GM10847 (cell line): ENCODE data around the gene DPY19L3.

ENCODE experiments used
- POLR2A ChIP-seq: IDR thresholded peaks from 2 replicates; pipeline ENCODE4 v1.6.1; 2011; ENCODE audit not compliant: insufficient read length; ENCODE audit errors: extremely low read depth

Gene DPY19L3

GRCh38 chr19:32459204-32459865 lies 53.8 kb downstream of the DPY19L3 start:
- no peak for TF ChIP-seq POLR2A

- no peak for TF ChIP-seq POLR2A
Measured at GRCh38 chr19:32460476-32460875, 54.9 kb downstream of the DPY19L3 start.

DNA sequence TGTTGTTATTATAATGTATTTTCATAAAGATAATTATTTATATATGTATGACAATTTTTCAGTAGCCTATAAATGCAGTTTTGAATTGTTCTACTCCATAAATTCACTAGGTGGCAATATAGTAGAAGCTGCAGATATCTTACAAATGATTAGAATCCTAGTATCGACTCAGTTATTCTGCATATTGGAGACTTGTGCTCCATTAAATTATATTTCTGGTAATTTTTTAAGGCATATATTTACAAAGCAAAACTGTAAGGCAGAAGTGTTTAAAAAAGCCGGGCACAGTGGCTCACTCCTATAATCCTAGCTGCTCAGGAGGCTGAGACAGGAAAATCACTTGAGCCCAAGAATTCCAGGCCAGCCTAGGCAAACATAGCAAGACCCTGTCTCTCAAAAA lies 58.7 kb downstream of the DPY19L3 start:
- TF ChIP-seq POLR2A = no peak

GRCh38 chr19:32465176-32465575 lies 59.6 kb downstream of the DPY19L3 start:
- TF ChIP-seq POLR2A = no peak

DNA sequence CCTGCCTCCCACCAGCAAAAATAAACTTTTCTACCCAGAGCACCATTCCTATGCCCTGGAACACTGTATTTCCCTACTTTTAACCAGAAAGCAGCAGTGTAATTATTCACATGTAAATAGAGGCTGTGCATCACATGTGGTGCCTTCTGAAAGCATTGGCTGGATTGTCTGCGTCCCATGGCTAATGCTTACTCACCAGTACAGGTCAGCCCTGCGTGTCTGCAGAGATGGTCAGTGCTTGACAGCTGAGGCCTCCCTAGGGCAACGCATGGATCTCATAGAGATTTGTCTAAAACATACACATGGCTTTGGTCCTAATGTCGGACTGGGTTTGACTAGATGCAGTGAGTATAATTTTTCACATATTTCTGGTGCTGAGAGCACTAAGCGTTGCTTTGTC lies 64.2 kb downstream of the DPY19L3 start:
- TF ChIP-seq POLR2A = no peak

DNA sequence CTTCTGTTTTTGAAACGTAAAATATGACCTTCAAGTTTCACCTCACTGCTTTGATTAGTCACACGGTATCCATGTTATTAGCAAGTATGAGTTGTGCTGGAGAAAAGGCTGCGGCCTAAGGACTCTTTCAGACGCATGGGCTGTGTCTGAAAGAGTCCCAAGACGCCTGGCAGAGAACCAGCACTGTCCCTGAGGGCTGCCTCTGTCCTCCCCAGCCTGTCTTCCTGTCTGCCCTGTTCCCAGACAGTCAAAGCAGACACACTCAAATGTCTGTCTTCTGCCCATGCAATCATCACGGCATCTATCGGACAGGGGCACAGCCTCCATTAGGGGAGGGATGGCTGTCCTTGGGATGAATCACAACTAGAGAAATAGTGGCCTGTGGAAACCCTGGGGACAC lies 65.5 kb downstream of the DPY19L3 start:
- TF ChIP-seq POLR2A = no peak

DNA sequence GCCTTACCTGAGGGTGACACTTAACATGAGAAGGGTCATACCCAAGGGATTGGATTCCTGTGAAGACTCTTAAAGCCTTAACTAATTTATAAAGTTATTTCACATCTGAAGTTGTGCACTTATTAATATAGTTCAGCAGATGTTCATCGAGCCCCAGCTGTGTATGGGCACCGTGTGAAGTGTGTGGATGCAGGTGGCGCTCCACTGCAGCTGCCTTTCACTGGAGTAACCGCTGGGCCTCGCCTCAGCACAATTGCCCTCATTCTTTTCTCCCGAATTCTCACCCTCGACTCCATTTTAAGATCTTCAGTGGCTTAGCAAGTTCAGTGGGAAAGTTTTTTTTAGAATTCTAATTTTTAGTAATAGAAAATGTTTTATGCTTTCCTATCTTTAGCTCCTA lies 66.2 kb downstream of the DPY19L3 start:
- TF ChIP-seq POLR2A = no peak

GRCh38 chr19:32475141-32476031 lies 69.8 kb downstream of the DPY19L3 start:
- no peak for TF ChIP-seq POLR2A

DNA sequence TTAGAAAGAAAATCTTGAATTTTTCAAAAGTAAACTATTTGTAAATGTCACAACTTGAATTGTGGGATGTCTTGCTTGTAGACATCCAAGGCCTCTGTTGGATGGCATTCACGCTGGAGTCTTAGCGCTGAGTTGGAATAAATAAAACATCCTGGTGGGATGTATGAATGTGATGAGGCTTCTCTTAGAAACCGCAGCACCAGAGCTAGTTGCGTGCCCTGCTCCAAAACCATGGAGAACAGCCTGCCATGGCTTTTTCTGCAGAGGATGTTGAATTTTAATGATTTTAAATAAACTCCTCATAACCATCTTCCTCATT lies 70.4 kb downstream of the DPY19L3 start:
- no peak for TF ChIP-seq POLR2A

GRCh38 chr19:32480321-32480720 lies 74.8 kb downstream of the DPY19L3 start:
- TF ChIP-seq POLR2A = no peak

DNA sequence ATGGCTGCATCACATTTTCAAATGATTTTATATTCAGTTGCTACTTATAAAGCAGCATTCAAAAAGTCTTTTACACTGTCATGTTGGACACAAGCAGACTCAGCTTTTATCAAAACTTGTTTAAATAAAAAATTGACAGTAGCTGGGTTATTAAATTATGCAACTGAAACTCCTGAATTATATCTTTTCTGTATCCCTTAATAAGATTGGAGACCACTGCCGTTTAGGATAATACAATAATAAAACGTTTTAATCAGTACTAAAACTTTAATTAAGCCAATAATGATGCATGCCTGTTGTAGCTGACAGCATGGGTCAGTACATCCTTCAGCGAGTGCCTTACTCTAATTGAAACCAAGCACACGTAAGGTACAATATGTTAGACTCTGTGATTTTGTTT lies 78.0 kb downstream of the DPY19L3 start:
- no peak for TF ChIP-seq POLR2A

DNA sequence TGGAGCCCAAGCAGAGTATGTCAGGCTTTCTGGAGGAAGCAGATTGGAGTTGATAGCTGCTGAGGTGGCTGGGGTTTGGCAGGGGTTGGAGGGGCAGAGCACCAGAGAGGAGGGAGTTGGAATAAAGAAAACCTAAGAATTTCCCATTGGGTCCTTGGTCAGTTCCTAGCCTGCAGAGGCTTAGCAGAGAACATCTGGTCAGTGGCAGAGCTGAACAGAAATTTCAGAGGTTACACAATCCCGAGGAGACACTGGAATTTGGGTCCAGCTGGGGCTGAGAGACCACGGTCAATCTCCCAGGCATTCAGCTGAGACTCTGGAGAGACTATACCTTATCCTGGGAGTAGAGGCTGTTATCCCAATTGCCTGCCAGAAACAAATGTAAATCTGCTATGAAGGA lies 84.4 kb downstream of the DPY19L3 start:
- no peak for TF ChIP-seq POLR2A

GRCh38 chr19:32497391-32497790 lies 91.8 kb downstream of the DPY19L3 start:
- TF ChIP-seq POLR2A = no peak

DNA sequence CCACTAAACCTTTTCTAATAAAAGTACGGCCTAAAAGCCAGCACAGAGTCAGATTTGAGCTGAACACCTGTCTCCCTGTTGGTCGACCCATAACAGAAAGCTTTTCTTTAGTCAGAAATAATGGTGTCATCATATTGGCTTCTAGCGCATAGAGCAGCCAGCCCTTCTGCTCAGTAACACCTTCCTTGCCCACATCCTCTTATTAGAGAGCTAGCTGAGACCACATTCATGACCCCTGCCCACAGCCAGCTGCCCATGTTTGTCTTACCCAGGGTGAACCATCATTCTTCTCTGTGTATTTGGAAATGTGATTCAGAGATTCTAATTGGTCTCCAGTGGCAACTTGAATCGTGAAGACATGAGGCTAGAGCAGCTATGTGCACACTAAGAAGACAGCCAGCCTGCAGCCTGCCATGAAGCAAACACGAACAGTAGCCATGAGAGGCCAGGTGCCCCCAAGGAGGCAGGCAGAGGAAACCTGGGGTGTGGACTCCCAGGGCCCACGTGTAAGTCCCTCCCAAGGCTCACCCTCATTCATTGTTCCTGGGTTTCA lies 93.2 kb downstream of the DPY19L3 start:
- no peak for TF ChIP-seq POLR2A

DNA sequence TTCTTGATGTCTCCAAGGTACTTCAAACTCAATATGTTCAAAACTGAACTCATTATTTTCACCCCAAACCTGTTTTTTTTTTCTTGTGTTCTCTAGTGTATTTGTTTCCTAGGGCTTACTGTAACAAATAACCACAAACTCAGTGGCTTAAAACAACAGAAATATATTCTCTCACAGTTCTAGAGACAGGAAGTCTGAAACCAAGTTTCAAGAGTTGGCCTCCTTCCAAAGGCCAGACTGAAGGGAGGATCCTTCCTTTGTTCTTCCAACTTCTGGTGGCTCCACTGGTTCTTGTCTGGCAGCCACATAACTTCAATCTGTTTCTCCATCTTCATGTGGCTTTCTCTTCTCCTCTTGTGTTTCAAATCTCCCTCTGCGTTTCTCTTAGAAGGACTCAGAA lies 113.5 kb downstream of the DPY19L3 start:
- no peak for TF ChIP-seq POLR2A

DNA sequence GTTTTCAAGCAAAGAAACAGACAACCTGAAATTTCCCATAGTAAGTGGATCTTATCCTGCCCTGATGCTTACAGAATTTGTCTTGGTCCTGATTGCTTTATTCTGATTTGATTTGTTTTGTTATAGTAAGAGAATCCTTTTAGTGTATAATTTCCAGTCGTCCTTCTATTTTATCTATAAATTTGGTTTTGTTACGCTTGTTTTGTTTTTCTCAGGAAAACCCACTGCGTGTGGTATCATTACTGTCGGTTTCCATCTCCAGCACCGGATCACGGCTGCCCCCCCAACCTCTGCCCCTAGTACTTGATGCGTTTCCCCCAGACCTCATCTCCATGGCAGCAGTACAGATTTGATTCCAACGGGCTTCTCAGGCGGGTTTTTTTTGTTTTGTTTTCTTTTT lies 117.4 kb downstream of the DPY19L3 start:
- no peak for TF ChIP-seq POLR2A

DNA sequence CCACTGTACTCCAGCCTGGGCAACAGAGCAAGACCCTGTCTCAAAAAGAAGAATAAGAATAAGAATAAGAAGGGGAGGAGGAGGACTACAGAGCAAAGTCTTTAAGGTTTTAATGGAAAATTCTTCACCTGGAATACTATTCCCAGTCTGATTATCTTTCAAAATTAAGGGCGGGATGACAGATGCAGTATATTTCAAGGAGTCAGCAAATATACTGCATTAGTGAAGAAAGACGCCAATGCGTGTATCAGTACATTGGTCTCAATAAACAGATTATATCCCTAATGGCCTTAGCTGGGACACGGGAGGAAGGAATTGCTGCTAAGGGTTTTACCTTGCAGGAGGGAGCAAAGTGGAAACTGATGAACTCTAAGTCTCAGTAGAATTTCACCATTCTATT lies 121.3 kb downstream of the DPY19L3 start:
- no peak for TF ChIP-seq POLR2A

- no peak for TF ChIP-seq POLR2A
Measured at GRCh38 chr19:32530773-32531172, 125.2 kb downstream of the DPY19L3 start.
